ENCODE measurements around the gene WFS1.

GRCh38 chr4:6313216-6313615, 43.6 kb downstream of the WFS1 start:
- no peak for TF ChIP-seq CTCF (conservative IDR thresholded peaks at IDR 0.05 in 1 of 2, IDR thresholded peaks at IDR 0.05 in 1 of 2; ENCODE audit: extremely low read depth in 1 of 2, insufficient read depth in 1 of 2, low read depth in 1 of 2, low read length in 2 of 2)
- TF ChIP-seq EZH2 (IDR thresholded peaks at IDR 0.05; ENCODE audit: borderline replicate concordance, low read length): no peak

All from mammary epithelial cell (primary cell).